HepG2 (cell line): ENCODE measurements around the gene AZU1.

Experiments
- ASH2L ChIP-seq: fragments of 300-600, 200-600 bp; sonication (generic); IDR thresholded peaks from 2 replicates; pipeline ENCODE4 v1.7.0; 2017; ENCODE audit warnings: low read depth, mild to moderate bottlenecking, moderate library complexity, mixed read lengths, low read length; ENCODE audit not compliant: insufficient read length
- ATF3 ChIP-seq: sonication (generic); formaldehyde crosslinking; IDR thresholded peaks from 2 replicates; pipeline ENCODE4 v1.4.0; 2020; ENCODE audit warnings: missing genetic modification reagents
- CTCF ChIP-seq: sonication (generic); formaldehyde crosslinking; IDR thresholded peaks from 2 replicates; pipeline ENCODE4 v1.5.0; 2020; ENCODE audit warnings: mild to moderate bottlenecking, missing genetic modification reagents, moderate library complexity
- ERF ChIP-seq: IDR thresholded peaks from 2 replicates; pipeline ENCODE4 v1.6.1; 2018; ENCODE audit warnings: missing biosample characterization, missing genetic modification reagents
- EZH2 ChIP-seq: conservative IDR thresholded peaks from 2 replicates; pipeline ENCODE4 v1.6.1; 2012; ENCODE audit warnings: mild to moderate bottlenecking, low read depth, low read length, moderate library complexity
- JUN ChIP-seq: sonication (generic); formaldehyde crosslinking; IDR thresholded peaks from 2 replicates; pipeline ENCODE4 v1.4.0; 2020; ENCODE audit warnings: mild to moderate bottlenecking, missing genetic modification reagents
- POLR2AphosphoS2 ChIP-seq: IDR thresholded peaks from 2 replicates; pipeline ENCODE4 v1.6.1; 2011; ENCODE audit warnings: low read depth, low read length, improper control_type of control experiment
- TAF1 ChIP-seq: sonication (generic); formaldehyde crosslinking; IDR thresholded peaks from 2 replicates; pipeline ENCODE4 v1.4.0; 2020; ENCODE audit warnings: missing genetic modification reagents

- no peak for TF ChIP-seq JUN (CRISPR knock-in tag)
- no peak for TF ChIP-seq ATF3 (CRISPR knock-in tag)
- TF ChIP-seq EZH2: no peak
- TF ChIP-seq TAF1: no peak
- TF ChIP-seq ASH2L: no peak
- no peak for TF ChIP-seq CTCF (CRISPR knock-in tag)
- no peak for TF ChIP-seq POLR2AphosphoS2
- no peak for TF ChIP-seq ERF
Measured at GRCh38 chr19:876780-877314, 49.2 kb downstream of the AZU1 start.
